SK-N-SH treated with all-trans-retinoic acid at 6 μM for 48 hours (cell line): ENCODE measurements around the gene ALS2CL.

Source experiments
- ATAC-seq: fragments of 200-7000 bp; cut with Tn5 transposase; 3 replicates; pipeline ENCODE4 v1.9.1; 2020; ENCODE audit warnings: mild to moderate bottlenecking, moderate library complexity
- ARNTL ChIP-seq: fragments of 450-650 bp; formaldehyde crosslinking; IDR thresholded peaks from 2 replicates; pipeline ENCODE4 v1.5.0; 2020; ENCODE audit warnings: low read depth, mild to moderate bottlenecking, moderate library complexity, borderline replicate concordance
- BACH2 ChIP-seq: fragments of 250-450 bp; sonication (Bioruptor Pico); IDR thresholded peaks from 2 replicates; pipeline ENCODE4 v1.9.0; 2021; ENCODE audit warnings: mild to moderate bottlenecking, borderline replicate concordance
- CSDC2 ChIP-seq: fragments of 250-450 bp; sonication (Bioruptor Pico); IDR thresholded peaks from 2 replicates; pipeline ENCODE4 v1.5.0; 2020; ENCODE audit warnings: mild to moderate bottlenecking, moderate library complexity
- GLIS3 ChIP-seq: fragments of 250-450 bp; sonication (Bioruptor Pico); IDR thresholded peaks from 2 replicates; pipeline ENCODE4 v1.5.0; 2020; ENCODE audit warnings: mild to moderate bottlenecking, moderate library complexity
- ISL1 ChIP-seq: fragments of 250-450 bp; sonication (Bioruptor Pico); IDR thresholded peaks from 2 replicates; pipeline ENCODE4 v2.1.2; 2022; ENCODE audit warnings: mild to moderate bottlenecking, moderate library complexity
- PPARA ChIP-seq: fragments of 250-450 bp; sonication (Bioruptor Pico); IDR thresholded peaks from 2 replicates; pipeline ENCODE4 v1.5.0; 2020; ENCODE audit warnings: mild to moderate bottlenecking, borderline replicate concordance
- TCF4 ChIP-seq: fragments of 250-450 bp; sonication (Bioruptor Pico); IDR thresholded peaks from 2 replicates; pipeline ENCODE4 v1.8.0; 2021; ENCODE audit warnings: mild to moderate bottlenecking, moderate library complexity, borderline replicate concordance
- TOX ChIP-seq: fragments of 250-450 bp; sonication (Bioruptor Pico); IDR thresholded peaks from 2 replicates; pipeline ENCODE4 v1.8.0; 2021; ENCODE audit warnings: mild to moderate bottlenecking, moderate library complexity, borderline replicate concordance
- ZC3H10 ChIP-seq: fragments of 250-450 bp; sonication (Bioruptor Pico); IDR thresholded peaks from 2 replicates; pipeline ENCODE4 v1.5.1; 2021; ENCODE audit warnings: mild to moderate bottlenecking, moderate library complexity
- ZFP30 ChIP-seq: fragments of 450-650 bp; formaldehyde crosslinking; IDR thresholded peaks from 2 replicates; pipeline ENCODE4 v1.5.0; 2022; ENCODE audit warnings: mild to moderate bottlenecking, moderate library complexity
- ZNF565 ChIP-seq: fragments of 450-650 bp; formaldehyde crosslinking; conservative IDR thresholded peaks from 2 replicates; pipeline ENCODE4 v1.5.0; 2020; ENCODE audit warnings: low read depth, mild to moderate bottlenecking, moderate library complexity
- ZNF8 ChIP-seq: fragments of 450-650 bp; formaldehyde crosslinking; IDR thresholded peaks from 2 replicates; pipeline ENCODE4 v1.5.0; 2020; ENCODE audit warnings: mild to moderate bottlenecking, moderate library complexity
- TF ChIP-seq, protein P1 (sequence below): fragments of 250-450 bp; sonication (Bioruptor Pico); IDR thresholded peaks from 2 replicates; pipeline ENCODE4 v1.8.0; 2020; ENCODE audit warnings: mild to moderate bottlenecking, moderate library complexity, borderline replicate concordance
- TF ChIP-seq, protein P2 (sequence below): fragments of 250-450 bp; sonication (Bioruptor Pico); IDR thresholded peaks from 2 replicates; pipeline ENCODE4 v1.5.1; 2021; ENCODE audit warnings: mild to moderate bottlenecking, moderate library complexity
- TF ChIP-seq, protein P3 (sequence below): fragments of 250-450 bp; sonication (Bioruptor Pico); IDR thresholded peaks from 2 replicates; pipeline ENCODE4 v1.5.1; 2020; ENCODE audit warnings: low read depth, mild to moderate bottlenecking, moderate library complexity
- TF ChIP-seq, protein P4 (sequence below): fragments of 250-450 bp; sonication (Bioruptor Pico); IDR thresholded peaks from 2 replicates; pipeline ENCODE4 v1.5.0; 2020; ENCODE audit warnings: mild to moderate bottlenecking, moderate library complexity
- TF ChIP-seq, protein P5 (sequence below): fragments of 250-450 bp; sonication (Bioruptor Pico); IDR thresholded peaks from 2 replicates; pipeline ENCODE4 v1.8.0; 2021; ENCODE audit warnings: low read depth, mild to moderate bottlenecking, moderate library complexity, borderline replicate concordance

Gene ALS2CL

DNA sequence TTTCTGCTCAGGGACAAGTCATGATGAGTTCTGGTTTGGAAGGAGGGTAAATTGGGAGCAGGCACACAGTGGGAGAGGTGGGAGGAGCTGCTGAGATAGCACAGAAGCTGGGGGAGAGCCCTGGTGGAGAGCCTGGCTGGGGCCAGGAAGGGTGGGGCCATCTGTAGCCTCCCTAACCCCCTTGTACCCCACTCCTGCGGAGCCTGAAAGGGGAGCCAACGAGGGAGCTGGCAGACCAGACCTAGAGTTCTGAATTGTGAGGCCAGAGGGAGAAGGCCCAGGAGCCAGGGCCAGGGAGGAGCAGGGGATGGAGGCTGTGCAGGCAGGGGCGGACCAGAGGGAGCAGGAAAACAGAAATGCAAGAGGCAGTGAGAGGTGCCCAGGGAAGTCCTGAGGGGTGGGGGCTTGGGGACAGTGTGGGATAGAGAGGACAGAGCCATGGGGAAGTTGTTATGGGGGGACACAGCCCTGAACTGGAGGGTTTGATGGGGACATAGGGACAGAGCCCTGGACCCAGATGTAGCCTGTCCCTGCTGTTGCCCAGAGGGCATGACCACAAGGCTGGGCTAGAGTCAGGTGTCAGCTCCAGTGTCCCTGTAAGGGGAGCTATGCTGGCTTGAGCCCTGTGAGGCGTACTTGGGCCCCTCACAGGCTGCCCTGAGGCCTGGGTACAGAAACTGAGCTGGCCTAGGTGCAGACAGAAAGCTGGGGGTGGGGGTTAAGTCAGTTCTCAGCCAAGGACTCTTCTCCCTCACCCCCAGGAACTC is 8.9 kb upstream of the ALS2CL start:
- no peak for ATAC-seq
- TF ChIP-seq CSDC2 (CRISPR knock-in tag) = no peak
- TF ChIP-seq ISL1 (CRISPR knock-in tag) = no peak
- no peak for TF ChIP-seq ZNF565 (CRISPR knock-in tag)
- TF ChIP-seq ARNTL (CRISPR knock-in tag) = no peak
- TF ChIP-seq, protein P1, sequence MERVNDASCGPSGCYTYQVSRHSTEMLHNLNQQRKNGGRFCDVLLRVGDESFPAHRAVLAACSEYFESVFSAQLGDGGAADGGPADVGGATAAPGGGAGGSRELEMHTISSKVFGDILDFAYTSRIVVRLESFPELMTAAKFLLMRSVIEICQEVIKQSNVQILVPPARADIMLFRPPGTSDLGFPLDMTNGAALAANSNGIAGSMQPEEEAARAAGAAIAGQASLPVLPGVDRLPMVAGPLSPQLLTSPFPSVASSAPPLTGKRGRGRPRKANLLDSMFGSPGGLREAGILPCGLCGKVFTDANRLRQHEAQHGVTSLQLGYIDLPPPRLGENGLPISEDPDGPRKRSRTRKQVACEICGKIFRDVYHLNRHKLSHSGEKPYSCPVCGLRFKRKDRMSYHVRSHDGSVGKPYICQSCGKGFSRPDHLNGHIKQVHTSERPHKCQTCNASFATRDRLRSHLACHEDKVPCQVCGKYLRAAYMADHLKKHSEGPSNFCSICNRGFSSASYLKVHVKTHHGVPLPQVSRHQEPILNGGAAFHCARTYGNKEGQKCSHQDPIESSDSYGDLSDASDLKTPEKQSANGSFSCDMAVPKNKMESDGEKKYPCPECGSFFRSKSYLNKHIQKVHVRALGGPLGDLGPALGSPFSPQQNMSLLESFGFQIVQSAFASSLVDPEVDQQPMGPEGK = no peak
- no peak for TF ChIP-seq TOX (CRISPR knock-in tag)

DNA sequence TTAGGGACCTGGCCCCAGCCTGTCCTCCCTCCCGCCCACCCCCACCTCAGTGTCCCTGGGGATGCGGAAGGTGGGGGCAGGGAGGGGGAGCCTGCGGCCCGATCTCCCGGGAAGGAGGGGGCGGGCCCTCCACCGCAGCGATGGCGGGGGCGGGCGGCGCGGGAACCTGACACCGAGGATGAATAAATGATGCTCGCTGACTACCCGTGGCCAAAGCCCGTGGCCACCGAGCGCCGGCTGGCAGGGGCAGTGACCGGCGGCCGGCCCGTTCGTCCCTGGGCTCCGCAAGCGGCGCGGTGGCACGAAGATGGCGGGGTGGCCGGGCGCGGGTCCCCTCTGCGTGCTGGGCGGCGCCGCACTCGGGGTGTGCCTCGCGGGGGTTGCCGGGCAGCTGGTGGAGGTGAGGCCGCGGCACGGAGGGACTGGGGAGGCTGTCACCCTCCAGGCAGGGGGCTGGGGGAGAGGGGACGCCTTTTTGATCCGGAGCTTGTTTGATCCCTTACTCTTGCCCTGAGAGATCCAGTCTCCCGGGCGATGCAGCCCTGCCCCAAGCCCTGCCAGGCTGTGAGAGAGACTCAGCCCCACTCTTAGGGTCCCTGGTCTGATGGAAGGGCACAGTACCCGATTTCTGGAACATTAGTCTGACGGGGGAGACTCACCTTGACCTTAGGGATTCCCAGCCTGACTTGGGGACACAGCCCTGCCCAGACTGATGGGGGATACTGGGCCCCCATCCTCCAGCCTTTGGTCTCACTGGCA is 7.9 kb upstream of the ALS2CL start, which contains the start of gene TMIE:
Gene TMIE (plus strand): TSS at position 212 of the 759 bp plus-strand sequence. CDS start 96 bp downstream, at position 308.
- 0 out of 3 replicates have a peak, but pooled peaks have one; percentile 3 for ATAC-seq
- TF ChIP-seq ZC3H10 (CRISPR knock-in tag) (no peak), ZNF8 (CRISPR knock-in tag) (no peak), ARNTL (CRISPR knock-in tag) (no peak), ZNF565 (CRISPR knock-in tag) (no peak), ZFP30 (CRISPR knock-in tag) (no peak), TCF4 (no peak), BACH2 (CRISPR knock-in tag) (no peak), CSDC2 (CRISPR knock-in tag) (no peak), PPARA (CRISPR knock-in tag) (no peak), GLIS3 (CRISPR knock-in tag) (no peak)
- TF ChIP-seq, protein P2, sequence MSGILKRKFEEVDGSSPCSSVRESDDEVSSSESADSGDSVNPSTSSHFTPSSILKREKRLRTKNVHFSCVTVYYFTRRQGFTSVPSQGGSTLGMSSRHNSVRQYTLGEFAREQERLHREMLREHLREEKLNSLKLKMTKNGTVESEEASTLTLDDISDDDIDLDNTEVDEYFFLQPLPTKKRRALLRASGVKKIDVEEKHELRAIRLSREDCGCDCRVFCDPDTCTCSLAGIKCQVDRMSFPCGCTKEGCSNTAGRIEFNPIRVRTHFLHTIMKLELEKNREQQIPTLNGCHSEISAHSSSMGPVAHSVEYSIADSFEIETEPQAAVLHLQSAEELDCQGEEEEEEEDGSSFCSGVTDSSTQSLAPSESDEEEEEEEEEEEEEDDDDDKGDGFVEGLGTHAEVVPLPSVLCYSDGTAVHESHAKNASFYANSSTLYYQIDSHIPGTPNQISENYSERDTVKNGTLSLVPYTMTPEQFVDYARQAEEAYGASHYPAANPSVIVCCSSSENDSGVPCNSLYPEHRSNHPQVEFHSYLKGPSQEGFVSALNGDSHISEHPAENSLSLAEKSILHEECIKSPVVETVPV (CRISPR knock-in tag) = no peak
- TF ChIP-seq, protein P3, sequence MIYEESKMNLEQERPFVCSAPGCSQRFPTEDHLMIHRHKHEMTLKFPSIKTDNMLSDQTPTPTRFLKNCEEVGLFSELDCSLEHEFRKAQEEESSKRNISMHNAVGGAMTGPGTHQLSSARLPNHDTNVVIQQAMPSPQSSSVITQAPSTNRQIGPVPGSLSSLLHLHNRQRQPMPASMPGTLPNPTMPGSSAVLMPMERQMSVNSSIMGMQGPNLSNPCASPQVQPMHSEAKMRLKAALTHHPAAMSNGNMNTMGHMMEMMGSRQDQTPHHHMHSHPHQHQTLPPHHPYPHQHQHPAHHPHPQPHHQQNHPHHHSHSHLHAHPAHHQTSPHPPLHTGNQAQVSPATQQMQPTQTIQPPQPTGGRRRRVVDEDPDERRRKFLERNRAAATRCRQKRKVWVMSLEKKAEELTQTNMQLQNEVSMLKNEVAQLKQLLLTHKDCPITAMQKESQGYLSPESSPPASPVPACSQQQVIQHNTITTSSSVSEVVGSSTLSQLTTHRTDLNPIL (CRISPR knock-in tag) = no peak
- TF ChIP-seq, protein P4, sequence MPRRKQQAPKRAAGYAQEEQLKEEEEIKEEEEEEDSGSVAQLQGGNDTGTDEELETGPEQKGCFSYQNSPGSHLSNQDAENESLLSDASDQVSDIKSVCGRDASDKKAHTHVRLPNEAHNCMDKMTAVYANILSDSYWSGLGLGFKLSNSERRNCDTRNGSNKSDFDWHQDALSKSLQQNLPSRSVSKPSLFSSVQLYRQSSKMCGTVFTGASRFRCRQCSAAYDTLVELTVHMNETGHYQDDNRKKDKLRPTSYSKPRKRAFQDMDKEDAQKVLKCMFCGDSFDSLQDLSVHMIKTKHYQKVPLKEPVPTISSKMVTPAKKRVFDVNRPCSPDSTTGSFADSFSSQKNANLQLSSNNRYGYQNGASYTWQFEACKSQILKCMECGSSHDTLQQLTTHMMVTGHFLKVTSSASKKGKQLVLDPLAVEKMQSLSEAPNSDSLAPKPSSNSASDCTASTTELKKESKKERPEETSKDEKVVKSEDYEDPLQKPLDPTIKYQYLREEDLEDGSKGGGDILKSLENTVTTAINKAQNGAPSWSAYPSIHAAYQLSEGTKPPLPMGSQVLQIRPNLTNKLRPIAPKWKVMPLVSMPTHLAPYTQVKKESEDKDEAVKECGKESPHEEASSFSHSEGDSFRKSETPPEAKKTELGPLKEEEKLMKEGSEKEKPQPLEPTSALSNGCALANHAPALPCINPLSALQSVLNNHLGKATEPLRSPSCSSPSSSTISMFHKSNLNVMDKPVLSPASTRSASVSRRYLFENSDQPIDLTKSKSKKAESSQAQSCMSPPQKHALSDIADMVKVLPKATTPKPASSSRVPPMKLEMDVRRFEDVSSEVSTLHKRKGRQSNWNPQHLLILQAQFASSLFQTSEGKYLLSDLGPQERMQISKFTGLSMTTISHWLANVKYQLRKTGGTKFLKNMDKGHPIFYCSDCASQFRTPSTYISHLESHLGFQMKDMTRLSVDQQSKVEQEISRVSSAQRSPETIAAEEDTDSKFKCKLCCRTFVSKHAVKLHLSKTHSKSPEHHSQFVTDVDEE (CRISPR knock-in tag) = no peak
- TF ChIP-seq, protein P1 = no peak
- TF ChIP-seq, protein P5, sequence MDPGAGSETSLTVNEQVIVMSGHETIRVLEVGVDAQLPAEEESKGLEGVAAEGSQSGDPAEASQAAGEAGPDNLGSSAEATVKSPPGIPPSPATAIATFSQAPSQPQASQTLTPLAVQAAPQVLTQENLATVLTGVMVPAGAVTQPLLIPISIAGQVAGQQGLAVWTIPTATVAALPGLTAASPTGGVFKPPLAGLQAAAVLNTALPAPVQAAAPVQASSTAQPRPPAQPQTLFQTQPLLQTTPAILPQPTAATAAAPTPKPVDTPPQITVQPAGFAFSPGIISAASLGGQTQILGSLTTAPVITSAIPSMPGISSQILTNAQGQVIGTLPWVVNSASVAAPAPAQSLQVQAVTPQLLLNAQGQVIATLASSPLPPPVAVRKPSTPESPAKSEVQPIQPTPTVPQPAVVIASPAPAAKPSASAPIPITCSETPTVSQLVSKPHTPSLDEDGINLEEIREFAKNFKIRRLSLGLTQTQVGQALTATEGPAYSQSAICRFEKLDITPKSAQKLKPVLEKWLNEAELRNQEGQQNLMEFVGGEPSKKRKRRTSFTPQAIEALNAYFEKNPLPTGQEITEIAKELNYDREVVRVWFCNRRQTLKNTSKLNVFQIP (CRISPR knock-in tag) = no peak
